ENCODE measurements around the gene TFDP1. TPM values are rescaled to one million over a fixed set of nuclear protein-coding genes. Genes with fewer than 3 reads are reported as not detected.

Gene TFDP1
- total RNA-seq, 1 donor from 2014 or later: 42.1 TPM

GRCh38 chr13:113664751-113665596 lies 80.4 kb downstream of the TFDP1 start:
- peak; percentile 11 for DNase-seq
- intact Hi-C loops (cut with DNase I): no loop called here
- no peak for ATAC-seq (ENCODE audit: poor library complexity)

- intact Hi-C loops (cut with DNase I): no loop called here
Measured at GRCh38 chr13:113665597-113666328, 81.2 kb downstream of the TFDP1 start.

GRCh38 chr13:113666329-113666670 lies 81.7 kb downstream of the TFDP1 start:
- DNase-seq (peak; percentile 15), ATAC-seq (ENCODE audit: poor library complexity) (no peak)
- intact Hi-C loops (cut with DNase I): no loop called here

More at GRCh38 chr13:113665597-113666328, 81.2 kb downstream of the TFDP1 start:
- ATAC-seq (ENCODE audit: poor library complexity): no peak
- DNase-seq: peak; percentile 20

GRCh38 chr13:113666951-113667701 lies 82.6 kb downstream of the TFDP1 start, which contains the start of gene GRK1:
Gene GRK1 (plus strand): TSS chr13:113667219. CDS start chr13:113667387, 168 bp downstream.
- intact Hi-C loops (cut with DNase I): no loop called here
- peak; percentile 36 for DNase-seq
- ATAC-seq (ENCODE audit: poor library complexity): no peak

- no peak for ATAC-seq (ENCODE audit: poor library complexity)
- intact Hi-C loops (cut with DNase I): no loop called here
- peak; percentile 40 for DNase-seq
Measured at GRCh38 chr13:113667771-113668490, 83.4 kb downstream of the TFDP1 start.

- DNase-seq (peak; percentile 38), ATAC-seq (ENCODE audit: poor library complexity) (no peak)
- intact Hi-C loops (cut with DNase I): no loop called here
Measured at GRCh38 chr13:113668491-113668971, 84.0 kb downstream of the TFDP1 start.

GRCh38 chr13:113669231-113669754 lies 84.7 kb downstream of the TFDP1 start:
- intact Hi-C loops (cut with DNase I): no loop called here
- ATAC-seq (ENCODE audit: poor library complexity) (no peak), DNase-seq (peak; percentile 15)

GRCh38 chr13:113669755-113670341 lies 85.3 kb downstream of the TFDP1 start:
- ATAC-seq (ENCODE audit: poor library complexity): no peak
- intact Hi-C loops (cut with DNase I): no loop called here
- DNase-seq: peak; percentile 36

- intact Hi-C loops (cut with DNase I): no loop called here
- DNase-seq (peak; percentile 15), ATAC-seq (ENCODE audit: poor library complexity) (no peak)
Measured at GRCh38 chr13:113670541-113670940, 86.0 kb downstream of the TFDP1 start.

- DNase-seq: peak; percentile 30
- no peak for ATAC-seq (ENCODE audit: poor library complexity)
- intact Hi-C loops (cut with DNase I): no loop called here
Measured at GRCh38 chr13:113671066-113672001, 86.8 kb downstream of the TFDP1 start.

GRCh38 chr13:113672002-113672651 lies 87.6 kb downstream of the TFDP1 start:
- no peak for ATAC-seq (ENCODE audit: poor library complexity)
- intact Hi-C loops (cut with DNase I): no loop called here
- no peak for DNase-seq

Other genes with a start within 250 kb of the TFDP1 start
- gene GRTP1, start 220.6 kb upstream of the TFDP1 start, total RNA-seq: 1.1 TPM
- gene ADPRHL1, start 131.3 kb upstream of the TFDP1 start, total RNA-seq: 506 TPM
- gene DCUN1D2, start 94.0 kb upstream of the TFDP1 start, total RNA-seq: 196 TPM
- gene ATP4B, start 73.4 kb downstream of the TFDP1 start, total RNA-seq: not detected
- gene GRK1, start 82.5 kb downstream of the TFDP1 start, total RNA-seq: 0.13 TPM
- gene TMEM255B, start 174.5 kb downstream of the TFDP1 start, total RNA-seq: 6.9 TPM

Data from Right ventricle myocardium superior (tissue), 1 donor.